Thyroid gland (tissue), 4 donors: ENCODE measurements around the gene POMP. TPM values are rescaled to one million over a fixed set of nuclear protein-coding genes. Genes with fewer than 3 reads are reported as not detected.

Experiments used
- DNase-seq, 2 donors: peaks; one replicate each; pipeline ENCODE4 v3.0.0-alpha.2; 2019
- H3K27ac ChIP-seq, 3 donors: fragments of 200-600 bp; sonication (generic); 1 replicate in 2 of 3; 2 replicates in 1 of 3; pipeline ENCODE4 v1.5.1; 2016 to 2019; ENCODE audit warnings: mild to moderate bottlenecking in 1 of 3, moderate library complexity in 1 of 3
- H3K27me3 ChIP-seq: fragments of 200-600 bp; sonication (generic); one replicate; pipeline ENCODE4 v1.5.1; 2019
- H3K36me3 ChIP-seq, 2 donors: fragments of 200-600 bp; sonication (generic); one replicate each; pipeline ENCODE4 v1.5.1; 2016 to 2019
- H3K4me1 ChIP-seq, 2 donors: fragments of 200-600 bp; sonication (generic); one replicate each; pipeline ENCODE4 v1.5.1; 2017 to 2019
- H3K4me3 ChIP-seq, 3 donors: fragments of 200-600 bp; sonication (generic); replicated peaks in 1 of 3; 1 replicate in 2 of 3; 2 replicates in 1 of 3; pipeline ENCODE4 v1.5.1; 2016; ENCODE audit warnings: mild to moderate bottlenecking in 1 of 3
- H3K9me3 ChIP-seq: fragments of 200-600 bp; sonication (generic); one replicate; pipeline ENCODE4 v1.5.1; 2017
- CTCF ChIP-seq, 6 experiments: fragments of 200-600 bp in 3 of 6; fragments of 450-650 bp in 3 of 6; sonication (generic) in 3 of 6; IDR thresholded peaks; one replicate each; pipeline ENCODE4 v1.5.1; 2016 to 2019; ENCODE audit warnings: antibody characterized with exemption in 6 of 6, mild to moderate bottlenecking in 2 of 6, inconsistent platforms in 1 of 6, moderate library complexity in 1 of 6
- POLR2A ChIP-seq, 2 donors: fragments of 450-650 bp; IDR thresholded peaks; one replicate each; pipeline ENCODE4 v1.6.1; 2017; ENCODE audit warnings: antibody characterized with exemption in 2 of 2, mild to moderate bottlenecking in 2 of 2, moderate library complexity in 1 of 2
- WGBS, 2 donors: methylation state at CpG; one replicate each; pipeline ENCODE4 v1.1.5; 2017; 5-methylcytosine and 5-hydroxymethylcytosine counted together
- intact Hi-C: fragments of 100-400 bp; cut with DNase I; formaldehyde crosslinking; loops from one replicate; pipeline ENCODE4 v1.15.1; 2023
- total RNA-seq, 4 donors: library from RNA; depleted of rRNA; stranded (reverse); fragments of >200 nt; gene quantifications; one replicate each; pipeline ENCODE4 v1.2.3, GENCODE V29; 2016

Gene POMP
- total RNA-seq, 4 donors from 2014 or later = 23.3 to 70.0 (median 45.4) TPM

DNA sequence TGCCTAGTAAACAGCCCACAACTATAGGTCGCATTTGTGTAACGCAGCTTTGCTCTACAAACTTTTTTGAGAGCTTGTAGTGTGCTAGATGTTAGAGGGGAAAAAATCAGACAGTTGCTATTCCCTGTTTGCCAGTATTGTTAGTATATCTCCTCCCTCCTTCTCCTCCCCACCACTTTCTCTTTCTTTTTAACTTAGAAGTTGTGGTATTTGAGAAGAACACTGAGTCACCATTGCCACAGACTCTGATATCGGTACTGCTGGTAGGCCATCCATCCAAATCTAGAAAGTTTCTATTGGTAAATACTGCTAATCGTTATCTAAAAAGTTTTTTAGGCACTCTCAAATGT lies 666 bp downstream of the POMP start:
- Histone ChIP-seq H3K27me3 (no peaks in the 10 kb centered on the region), H3K4me1 (peaks cover 28 to 51% of the 10 kb centered on the region in 2 donors), H3K36me3 (peaks cover 4 to 25% of the 10 kb centered on the region in 2 donors), H3K27ac (peak overlapping the region; percentile 72 to 93 (median 82)), H3K9me3 (no peaks in the 10 kb centered on the region), H3K4me3 (peak overlapping the region; percentile 40 to 86 (median 57))
- intact Hi-C loops = no loop called here
- 19 to 25% methylated on average over 4 of the region's 4 CpGs for WGBS, 2 donors
- DNase-seq = no peak
- TF ChIP-seq POLR2A (IDR thresholded peaks at IDR 0.05) (no peak), CTCF (IDR thresholded peaks at IDR 0.05) (no peak)

DNA sequence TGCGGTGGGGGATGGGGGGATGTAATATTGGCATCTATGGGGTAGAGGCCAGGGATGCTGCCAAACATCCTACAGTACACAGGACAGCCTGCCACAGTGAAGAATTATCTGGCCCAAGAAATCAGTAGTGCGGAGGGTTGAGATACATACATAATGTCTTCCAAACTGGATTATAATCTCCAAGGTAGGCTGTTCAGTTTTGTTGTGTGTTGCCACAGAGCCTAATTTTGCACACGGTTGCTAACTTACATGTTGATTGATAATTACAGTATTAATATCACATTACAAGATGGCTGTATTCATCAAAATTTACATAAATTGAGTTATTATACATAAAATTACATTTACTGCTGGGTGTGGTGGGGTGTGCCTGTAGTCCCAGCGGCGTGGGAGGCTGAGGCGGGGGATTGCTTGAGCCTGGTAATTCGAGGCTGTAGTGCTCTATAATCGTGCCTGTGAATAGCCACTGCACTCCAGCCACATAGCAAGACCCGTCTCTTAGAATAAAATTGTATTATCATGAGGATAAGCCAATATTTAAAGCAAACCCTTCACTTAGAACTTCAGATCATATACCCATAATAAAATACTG lies 8.1 kb downstream of the POMP start:
- Histone ChIP-seq H3K27me3 (no peaks in the 10 kb centered on the region), H3K4me3 (no peak overlapping the region), H3K4me1 (peaks cover 0 to 2% of the 10 kb centered on the region in 2 donors), H3K36me3 (peaks cover 68 to 84% of the 10 kb centered on the region in 2 donors), H3K27ac (no peak overlapping the region), H3K9me3 (no peaks in the 10 kb centered on the region)
- no peak for TF ChIP-seq POLR2A (IDR thresholded peaks at IDR 0.05)
- WGBS, 2 donors = 94 to 96% methylated on average over 9 of the region's 9 CpGs
- DNase-seq = no peak
- intact Hi-C loops = no loop called here

DNA sequence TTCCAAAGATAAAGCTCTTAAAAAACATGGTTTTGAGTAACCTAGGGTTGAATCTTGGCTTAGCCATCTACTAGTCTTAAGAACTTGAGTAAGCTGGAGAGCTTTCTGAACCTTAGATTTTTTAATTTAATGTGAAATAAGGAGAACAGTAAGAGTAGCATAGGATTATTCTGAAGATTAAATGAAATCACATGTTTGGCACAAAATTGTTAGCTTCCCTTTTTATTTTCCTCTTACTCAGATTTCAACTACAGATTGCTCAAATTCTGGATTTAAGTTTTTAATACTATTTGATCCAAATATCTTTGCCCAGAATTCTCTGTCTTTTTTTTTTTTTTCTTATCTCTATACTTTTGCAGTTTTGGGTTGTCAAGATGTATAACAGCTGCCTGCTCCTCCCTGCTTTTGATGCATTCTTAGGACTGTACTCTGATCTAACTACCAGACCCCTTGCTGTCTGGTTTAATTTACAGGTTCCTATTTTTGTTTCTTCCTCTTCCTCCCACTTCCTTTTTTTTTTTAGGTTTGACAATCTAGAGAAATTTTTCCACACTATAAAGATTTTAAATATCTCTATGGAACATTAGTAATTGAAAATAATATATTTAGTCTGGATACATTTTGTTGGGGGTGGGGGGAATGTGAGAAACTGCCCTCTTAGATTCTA lies 12.3 kb downstream of the POMP start:
- TF ChIP-seq POLR2A (IDR thresholded peaks at IDR 0.05) (no peak), CTCF (IDR thresholded peaks at IDR 0.05) (no peak)
- Histone ChIP-seq H3K27me3 (no peaks in the 10 kb centered on the region), H3K36me3 (peaks cover 84 to 88% of the 10 kb centered on the region in 2 donors), H3K4me1 (no peaks in the 10 kb centered on the region), H3K4me3 (no peak overlapping the region), H3K27ac (no peak overlapping the region), H3K9me3 (no peaks in the 10 kb centered on the region)
- DNase-seq = no peak
- intact Hi-C loops = no loop called here

- TF ChIP-seq CTCF (IDR thresholded peaks at IDR 0.05) = no peak
- TF ChIP-seq POLR2A (IDR thresholded peaks at IDR 0.05) = no peak
- no peaks in the 10 kb centered on the region for H3K27me3 ChIP-seq
- no peaks in the 10 kb centered on the region for H3K4me1 ChIP-seq
- H3K4me3 ChIP-seq = no peak overlapping the region
- intact Hi-C loops = no loop called here
- no peaks in the 10 kb centered on the region for H3K9me3 ChIP-seq
- no peak overlapping the region for H3K27ac ChIP-seq
- no peak for DNase-seq
- H3K36me3 ChIP-seq = peaks cover 23 to 51% of the 10 kb centered on the region in 2 donors
- 86 to 92% methylated on average over 1 of the region's 1 CpG for WGBS, 2 donors
These were observed 19.9 kb downstream of the POMP start for GRCh38 chr13:28678809-28679208.

DNA sequence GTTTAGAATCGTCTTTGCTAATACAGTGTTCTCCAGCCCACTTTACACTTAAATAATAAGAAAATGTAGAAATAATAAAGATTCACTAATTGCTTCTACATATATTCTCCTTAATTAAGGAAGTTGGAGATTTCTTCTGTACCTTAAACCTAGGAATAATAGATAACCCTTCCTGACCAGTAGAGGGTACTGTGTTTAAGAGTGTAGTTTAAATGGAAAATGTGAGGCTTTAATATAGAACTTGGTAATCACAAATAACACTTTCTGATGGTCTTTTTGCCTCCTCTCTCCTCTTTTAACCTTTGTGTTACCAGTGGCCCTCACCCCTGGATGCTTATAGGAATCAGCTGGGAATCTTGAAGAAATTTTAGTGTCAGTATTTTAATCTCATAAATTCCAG lies 20.7 kb downstream of the POMP start:
- TF ChIP-seq CTCF (IDR thresholded peaks at IDR 0.05) = peak in 2 of 6 experiments; percentile 34 to 35
- no peak for TF ChIP-seq POLR2A (IDR thresholded peaks at IDR 0.05)
- Histone ChIP-seq H3K4me1 (no peaks in the 10 kb centered on the region), H3K9me3 (no peaks in the 10 kb centered on the region), H3K27ac (no peak overlapping the region), H3K27me3 (no peaks in the 10 kb centered on the region), H3K36me3 (peaks cover 16 to 43% of the 10 kb centered on the region in 2 donors), H3K4me3 (no peak overlapping the region)
- WGBS, 2 donors = 90 to 92% methylated on average over 1 of the region's 1 CpG
- no peak for DNase-seq
- intact Hi-C loops = no loop called here
